Left lobe of liver (tissue), 2 donors: ENCODE results near the gene CYTH3. TPM values are rescaled to one million over a fixed set of nuclear protein-coding genes. Genes with fewer than 3 reads are reported as not detected.
"Not testable (repeated sequence)": the region's sequence is repeated elsewhere in the genome, so short reads cannot be mapped to it uniquely, and the experiment has no call there.

ENCODE experiments used
- ATAC-seq: fragments of 200-7000 bp; cut with Tn5 transposase; one replicate; pipeline ENCODE4 v1.9.1; 2020; ENCODE audit warnings: mild to moderate bottlenecking, moderate library complexity
- DNase-seq: peaks from one replicate; pipeline ENCODE4 v3.0.0-alpha.2; 2020; ENCODE audit warnings: low spot score
- total RNA-seq: library from RNA; stranded (reverse); gene quantifications from one replicate; pipeline ENCODE4 v1.2.1, GENCODE V29; 2021
- donor health status: DM: no; HTN: no; CAD: no; lungs with moderate emphysema.
- donor health status: DM: no; HTN: yes; CAD: no.

CYTH3 gene
- total RNA-seq, 1 donor from 2014 or later = 3.8 TPM

- ATAC-seq (no peak), DNase-seq (no peak)
Observed at GRCh38 chr7:6154542-6155404, 117.7 kb downstream of the CYTH3 start.

DNA sequence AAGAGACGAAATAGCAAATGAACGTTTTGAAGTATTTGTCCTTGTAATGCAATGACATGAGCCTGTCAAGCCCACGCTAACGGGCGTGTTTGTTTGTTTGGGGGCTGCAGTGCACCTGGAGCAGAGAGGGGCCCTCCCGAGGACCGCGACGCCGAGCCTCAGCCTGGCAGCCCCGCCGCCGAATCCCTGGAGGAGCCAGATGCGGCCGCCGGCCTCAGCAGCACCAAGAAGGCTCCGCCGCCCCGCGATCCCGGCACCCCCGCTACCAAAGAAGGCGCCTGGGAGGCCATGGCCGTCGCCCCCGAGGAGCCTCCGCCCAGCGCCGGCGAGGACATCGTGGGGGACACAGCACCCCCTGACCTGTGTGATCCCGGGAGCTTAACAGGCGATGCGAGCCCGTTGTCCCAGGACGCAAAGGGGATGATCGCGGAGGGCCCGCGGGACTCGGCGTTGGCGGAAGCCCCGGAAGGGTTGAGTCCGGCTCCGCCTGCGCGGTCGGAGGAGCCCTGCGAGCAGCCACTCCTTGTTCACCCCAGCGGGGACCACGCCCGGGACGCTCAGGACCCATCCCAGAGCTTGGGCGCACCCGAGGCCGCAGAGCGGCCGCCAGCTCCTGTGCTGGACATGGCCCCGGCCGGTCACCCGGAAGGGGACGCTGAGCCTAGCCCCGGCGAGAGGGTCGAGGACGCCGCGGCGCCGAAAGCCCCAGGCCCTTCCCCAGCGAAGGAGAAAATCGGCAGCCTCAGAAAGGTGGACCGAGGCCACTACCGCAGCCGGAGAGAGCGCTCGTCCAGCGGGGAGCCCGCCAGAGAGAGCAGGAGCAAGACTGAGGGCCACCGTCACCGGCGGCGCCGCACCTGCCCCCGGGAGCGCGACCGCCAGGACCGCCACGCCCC is 118.5 kb downstream of the CYTH3 start:
- DNase-seq (no peak), ATAC-seq (no peak)

DNA sequence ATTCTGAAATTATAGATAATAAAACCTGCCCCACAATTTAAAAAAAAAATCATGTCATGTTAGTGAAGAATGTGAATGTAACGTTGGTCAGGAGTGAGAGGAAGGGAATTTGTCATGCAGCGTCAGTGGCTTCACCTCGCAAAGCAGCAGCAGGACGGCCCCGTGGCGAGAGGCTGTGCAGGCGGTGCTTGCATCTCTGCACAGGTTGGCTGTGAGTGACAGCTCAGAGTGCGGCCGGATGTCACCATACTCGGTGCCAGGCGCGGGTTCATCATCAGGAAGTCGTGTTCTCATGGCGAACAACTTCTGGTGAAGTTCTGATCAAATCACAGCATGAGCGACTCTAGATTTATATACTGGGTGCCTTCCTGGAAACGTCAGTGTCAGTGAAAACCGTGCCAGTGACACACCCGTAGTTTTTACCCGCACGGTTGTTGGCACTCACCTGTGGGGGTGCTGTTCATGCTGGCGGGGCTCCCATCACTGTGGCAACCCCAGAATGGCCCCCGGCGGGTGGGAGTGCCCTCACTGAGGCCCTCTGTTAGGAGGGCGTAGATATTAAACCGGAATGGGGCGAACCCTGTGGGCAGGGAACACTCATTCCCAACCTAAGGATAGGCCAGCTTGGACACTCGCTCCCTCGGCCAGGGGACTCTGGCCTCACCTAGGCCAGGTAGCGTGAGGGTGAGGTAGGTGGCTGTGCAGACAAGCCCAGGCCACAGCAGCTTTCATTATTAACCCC is 120.3 kb downstream of the CYTH3 start:
- DNase-seq = no peak

DNA sequence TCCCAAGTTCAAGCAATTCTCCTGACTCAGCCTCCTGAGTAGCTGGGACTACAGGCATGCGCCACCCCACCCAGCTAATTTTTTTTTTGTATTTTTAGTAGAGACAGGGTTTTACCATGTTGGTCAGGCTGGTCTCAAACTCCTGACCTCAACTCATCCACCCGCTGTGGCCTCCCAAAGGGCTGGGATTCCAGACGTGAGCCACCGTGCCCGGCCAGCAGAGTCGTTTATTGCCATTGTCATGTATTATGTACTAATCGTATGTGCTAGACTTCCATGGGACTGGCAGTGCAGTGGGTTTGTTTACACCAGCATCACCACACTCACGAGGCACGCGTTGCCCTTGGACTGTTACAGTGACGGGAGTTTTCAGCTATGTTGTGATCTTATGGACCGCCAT is 120.9 kb downstream of the CYTH3 start:
- DNase-seq, ATAC-seq: not testable (repeated sequence)

More for the DNA sequence above, 120.3 kb downstream of the CYTH3 start:
- ATAC-seq = no peak

GRCh38 chr7:6149996-6150395 is 122.4 kb downstream of the CYTH3 start:
- ATAC-seq = no peak
- DNase-seq = no peak

GRCh38 chr7:6148724-6149360 is 123.6 kb downstream of the CYTH3 start:
- DNase-seq (no peak), ATAC-seq (no peak)

DNA sequence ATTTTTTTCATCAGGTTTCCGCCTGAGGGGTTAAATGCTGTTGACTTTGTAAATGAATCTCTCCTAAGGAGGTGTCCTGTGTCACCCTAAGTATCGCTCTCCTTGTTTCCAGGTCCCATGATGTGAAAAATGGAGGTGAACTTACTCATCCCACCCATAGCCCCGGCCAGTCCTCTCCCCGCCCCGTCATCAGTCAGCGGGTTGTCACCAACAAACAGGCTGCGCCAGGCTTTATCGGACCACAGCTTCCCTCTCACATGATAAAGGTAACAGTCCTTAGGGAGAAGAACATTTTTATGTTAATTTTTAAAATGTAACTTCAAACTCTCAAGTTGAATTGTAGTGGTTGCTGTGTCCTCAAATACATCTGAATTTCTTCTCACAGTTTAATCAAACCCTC is 124.8 kb downstream of the CYTH3 start:
- ATAC-seq (no peak), DNase-seq (no peak)

GRCh38 chr7:6146666-6147065 is 125.8 kb downstream of the CYTH3 start:
- ATAC-seq (no peak), DNase-seq (no peak)

- DNase-seq = no peak
- no peak for ATAC-seq
Observed at GRCh38 chr7:6143997-6144396, 128.4 kb downstream of the CYTH3 start.

GRCh38 chr7:6142871-6143380 is 129.5 kb downstream of the CYTH3 start:
- ATAC-seq = no peak
- no peak for DNase-seq

GRCh38 chr7:6139189-6139996 is 133.0 kb downstream of the CYTH3 start:
- DNase-seq (no peak), ATAC-seq (peak; percentile 29)

DNA sequence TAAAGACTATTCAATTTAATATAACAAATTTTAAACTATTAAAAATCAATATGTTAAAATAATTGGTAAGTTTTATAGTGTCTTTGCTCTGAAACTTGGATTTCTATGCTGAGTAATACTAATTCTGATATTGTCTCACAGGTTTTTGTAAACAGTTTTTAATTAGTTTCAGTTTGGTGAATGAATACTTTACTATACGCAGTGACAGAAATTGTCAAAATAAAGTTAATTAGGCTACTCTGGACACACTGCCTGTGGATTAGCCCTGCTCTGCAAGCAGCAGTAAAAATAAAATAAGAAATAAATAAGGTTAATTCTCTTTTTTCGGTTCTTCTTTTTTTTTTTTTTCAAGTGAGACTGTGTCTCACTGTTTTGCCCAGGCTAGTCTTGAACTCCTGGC is 135.9 kb downstream of the CYTH3 start:
- ATAC-seq (no peak), DNase-seq (no peak)

GRCh38 chr7:6133249-6133648 is 139.2 kb downstream of the CYTH3 start:
- ATAC-seq (no peak), DNase-seq (no peak)

- DNase-seq = no peak
- ATAC-seq = no peak
Observed at GRCh38 chr7:6130007-6130587, 142.3 kb downstream of the CYTH3 start.

GRCh38 chr7:6128205-6128604 is 144.2 kb downstream of the CYTH3 start:
- no peak for ATAC-seq
- DNase-seq = no peak

DNA sequence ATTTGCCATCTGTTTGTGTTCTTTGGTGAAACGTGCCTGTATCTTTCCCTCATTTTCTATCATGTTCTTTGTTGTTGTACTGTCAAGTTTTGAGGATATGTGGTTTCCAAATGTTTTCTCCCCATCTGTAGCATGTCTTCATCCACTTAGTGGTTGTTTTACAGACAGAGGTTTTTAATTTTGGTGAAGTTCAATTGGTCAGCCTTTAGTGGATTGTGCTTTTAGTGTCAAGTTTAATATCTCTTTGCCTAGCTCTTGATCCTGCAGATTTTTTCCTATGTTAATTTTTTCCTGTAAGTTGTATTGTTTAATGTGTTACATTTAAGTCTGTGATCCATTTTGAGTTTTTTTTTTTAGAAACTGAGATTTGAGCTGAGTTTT is 145.3 kb downstream of the CYTH3 start:
- no peak for DNase-seq
- ATAC-seq = no peak

DNA sequence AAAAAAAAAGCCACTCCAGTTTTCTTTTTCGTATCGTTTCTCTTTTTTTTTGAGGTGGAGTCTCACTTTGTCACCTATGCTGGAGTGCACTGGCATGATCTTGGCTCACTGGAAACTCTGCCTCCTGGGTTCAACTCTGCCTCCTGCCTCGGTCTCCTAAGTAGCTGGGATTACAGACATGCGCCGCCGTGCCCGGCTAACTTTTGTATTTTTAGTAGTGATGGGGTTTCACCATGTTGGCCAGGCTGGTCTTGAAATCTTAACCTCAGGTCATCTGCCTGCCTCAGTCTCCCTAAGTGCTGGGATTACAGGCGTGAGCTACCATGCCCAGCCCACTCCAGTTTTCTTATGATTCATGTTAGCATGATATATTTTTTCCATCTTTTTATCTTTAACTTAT is 148.6 kb downstream of the CYTH3 start:
- DNase-seq (no peak), ATAC-seq (no peak)

GRCh38 chr7:6121141-6121540 is 151.3 kb downstream of the CYTH3 start:
- ATAC-seq (no peak), DNase-seq (no peak)

- DNase-seq (no peak), ATAC-seq (no peak)
Observed at GRCh38 chr7:6117533-6117932, 154.9 kb downstream of the CYTH3 start.
